GM23338 (cell line): Measurements from ENCODE around the gene SPRY2. TPM values are rescaled to one million over a fixed set of nuclear protein-coding genes. Genes with fewer than 3 reads are reported as not detected.

Experiments
- ATAC-seq: fragments of 200-7000 bp; cut with Tn5 transposase; 3 replicates; pipeline ENCODE4 v1.9.1; 2020
- DNase-seq: peaks from one replicate; pipeline ENCODE4 v3.0.0-alpha.2; 2015; ENCODE audit warnings: low spot score
- H2AFZ ChIP-seq: fragments of 200-600 bp; sonication (generic); 2 replicates; pipeline ENCODE4 v1.8.0; 2016; ENCODE audit warnings: antibody characterized with exemption, mild to moderate bottlenecking, moderate library complexity
- H3F3A ChIP-seq: fragments of 200-600 bp; sonication (generic); replicated peaks from 2 replicates; pipeline ENCODE4 v1.8.0; 2017; ENCODE audit warnings: antibody characterized with exemption, mixed run types, low read depth
- H3K27ac ChIP-seq: fragments of 200-600 bp; sonication (generic); 2 replicates; pipeline ENCODE4 v1.6.1; 2016; ENCODE audit warnings: low read depth
- H3K27me3 ChIP-seq: fragments of 200-600 bp; sonication (generic); 2 replicates; pipeline ENCODE4 v1.8.0; 2016; ENCODE audit warnings: mild to moderate bottlenecking, mixed run types, moderate library complexity; ENCODE audit not compliant: insufficient read depth
- H3K36me3 ChIP-seq: fragments of 200-600 bp; sonication (generic); 2 replicates; pipeline ENCODE4 v1.8.0; 2016; ENCODE audit warnings: mild to moderate bottlenecking; ENCODE audit not compliant: insufficient read depth
- H3K4me1 ChIP-seq: fragments of 200-600 bp; sonication (generic); 2 replicates; pipeline ENCODE4 v1.8.0; 2016; ENCODE audit warnings: mild to moderate bottlenecking, moderate library complexity; ENCODE audit not compliant: insufficient read depth
- H3K4me2 ChIP-seq: fragments of 200-600 bp; sonication (generic); 2 replicates; pipeline ENCODE4 v1.7.1; 2017; ENCODE audit warnings: mixed run types
- H3K4me3 ChIP-seq: fragments of 200-600 bp; sonication (generic); 2 replicates; pipeline ENCODE4 v1.6.1; 2016; ENCODE audit warnings: mixed run types
- H3K79me2 ChIP-seq: fragments of 200-600 bp; sonication (generic); replicated peaks from 2 replicates; pipeline ENCODE4 v1.8.0; 2017; ENCODE audit warnings: mild to moderate bottlenecking; ENCODE audit not compliant: insufficient read depth
- H3K9me2 ChIP-seq: fragments of 200-600 bp; sonication (generic); 2 replicates; pipeline ENCODE4 v1.8.0; 2017; ENCODE audit not compliant: insufficient read depth
- H4K20me1 ChIP-seq: fragments of 200-600 bp; sonication (generic); replicated peaks from 2 replicates; pipeline ENCODE4 v1.8.0; 2017; ENCODE audit warnings: mild to moderate bottlenecking; ENCODE audit not compliant: insufficient read depth
- H3K27ac Mint-ChIP-seq: 2 replicates; pipeline ENCODE4 v1.8.0; 2020; ENCODE audit warnings: inconsistent platforms, mild to moderate bottlenecking, moderate library complexity, mixed read lengths
- H3K27me3 Mint-ChIP-seq: 3 replicates; pipeline ENCODE4 v1.8.0; 2022; ENCODE audit warnings: low read depth, mild to moderate bottlenecking, moderate library complexity, mixed read lengths, inconsistent platforms; ENCODE audit not compliant: insufficient read depth, poor library complexity
- H3K36me3 Mint-ChIP-seq: 3 replicates; pipeline ENCODE4 v1.8.0; 2021; ENCODE audit warnings: low read depth, mild to moderate bottlenecking, inconsistent platforms, moderate library complexity, mixed read lengths
- H3K4me1 Mint-ChIP-seq: 3 replicates; pipeline ENCODE4 v1.8.0; 2020; ENCODE audit warnings: mild to moderate bottlenecking, inconsistent platforms, mixed read lengths
- H3K4me3 Mint-ChIP-seq: 3 replicates; pipeline ENCODE4 v1.8.0; 2021; ENCODE audit warnings: moderate library complexity, mild to moderate bottlenecking, inconsistent platforms, mixed read lengths
- H3K9me3 Mint-ChIP-seq: 3 replicates; pipeline ENCODE4 v1.8.0; 2020; ENCODE audit warnings: moderate library complexity, mild to moderate bottlenecking, inconsistent platforms, mixed read lengths
- JUNB ChIP-seq: IDR thresholded peaks from one replicate; pipeline ENCODE4 v1.6.1; 2016; ENCODE audit warnings: antibody characterized with exemption; ENCODE audit not compliant: unreplicated experiment
- NANOG ChIP-seq: IDR thresholded peaks from 2 replicates; pipeline ENCODE4 v1.6.1; 2016; ENCODE audit warnings: antibody characterized with exemption, borderline replicate concordance
- POLR2AphosphoS5 ChIP-seq: IDR thresholded peaks from 2 replicates; pipeline ENCODE4 v1.6.1; 2016; ENCODE audit warnings: antibody characterized with exemption, low read depth
- STAT1 ChIP-seq: IDR thresholded peaks from one replicate; pipeline ENCODE4 v1.6.1; 2016; ENCODE audit warnings: antibody characterized with exemption; ENCODE audit not compliant: unreplicated experiment
- polyA plus RNA-seq: library from polyadenylated mRNA; unstranded; fragments of >200 nt; fragmentation: Nextera tagmentation; extraction: Ambion mirVana; gene quantifications from 2 replicates; pipeline ENCODE4 v1.2.1, GENCODE V29; 2016
- total RNA-seq: library from RNA; depleted of rRNA; stranded (reverse); fragments of >200 nt; shearing (Covaris generic); gene quantifications from 2 replicates; pipeline ENCODE4 v1.2.3, GENCODE V29; 2014
- TF ChIP-seq, protein P1 (sequence below): fragments of 250-450 bp; sonication (Bioruptor Pico); IDR thresholded peaks from 2 replicates; pipeline ENCODE4 v1.5.0; 2020; ENCODE audit warnings: mild to moderate bottlenecking, moderate library complexity

SPRY2 gene
- total and polyA plus RNA-seq, 2 experiments from 2014 or later: 21.5 to 39.1 TPM

DNA sequence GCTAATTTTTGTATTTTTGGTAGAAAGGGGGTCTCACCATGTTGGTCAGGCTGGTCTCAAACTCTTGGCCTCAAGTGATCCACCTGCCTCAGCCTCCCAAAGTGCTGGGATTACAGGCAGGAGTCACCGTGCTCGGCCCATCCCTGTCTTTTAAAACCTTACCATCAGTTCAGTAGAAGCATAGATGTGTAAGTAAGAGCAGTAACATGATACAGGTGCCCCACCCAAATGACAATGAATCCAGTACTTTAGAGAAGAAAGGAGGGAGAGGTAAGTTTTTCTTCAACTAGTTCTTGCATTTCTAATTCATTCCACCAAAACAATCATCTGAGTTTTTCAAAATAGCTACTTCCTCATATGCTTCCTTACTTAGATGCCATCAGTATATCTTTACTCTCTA, 21.9 kb downstream of the SPRY2 start (continued):
- TF ChIP-seq, protein P1, sequence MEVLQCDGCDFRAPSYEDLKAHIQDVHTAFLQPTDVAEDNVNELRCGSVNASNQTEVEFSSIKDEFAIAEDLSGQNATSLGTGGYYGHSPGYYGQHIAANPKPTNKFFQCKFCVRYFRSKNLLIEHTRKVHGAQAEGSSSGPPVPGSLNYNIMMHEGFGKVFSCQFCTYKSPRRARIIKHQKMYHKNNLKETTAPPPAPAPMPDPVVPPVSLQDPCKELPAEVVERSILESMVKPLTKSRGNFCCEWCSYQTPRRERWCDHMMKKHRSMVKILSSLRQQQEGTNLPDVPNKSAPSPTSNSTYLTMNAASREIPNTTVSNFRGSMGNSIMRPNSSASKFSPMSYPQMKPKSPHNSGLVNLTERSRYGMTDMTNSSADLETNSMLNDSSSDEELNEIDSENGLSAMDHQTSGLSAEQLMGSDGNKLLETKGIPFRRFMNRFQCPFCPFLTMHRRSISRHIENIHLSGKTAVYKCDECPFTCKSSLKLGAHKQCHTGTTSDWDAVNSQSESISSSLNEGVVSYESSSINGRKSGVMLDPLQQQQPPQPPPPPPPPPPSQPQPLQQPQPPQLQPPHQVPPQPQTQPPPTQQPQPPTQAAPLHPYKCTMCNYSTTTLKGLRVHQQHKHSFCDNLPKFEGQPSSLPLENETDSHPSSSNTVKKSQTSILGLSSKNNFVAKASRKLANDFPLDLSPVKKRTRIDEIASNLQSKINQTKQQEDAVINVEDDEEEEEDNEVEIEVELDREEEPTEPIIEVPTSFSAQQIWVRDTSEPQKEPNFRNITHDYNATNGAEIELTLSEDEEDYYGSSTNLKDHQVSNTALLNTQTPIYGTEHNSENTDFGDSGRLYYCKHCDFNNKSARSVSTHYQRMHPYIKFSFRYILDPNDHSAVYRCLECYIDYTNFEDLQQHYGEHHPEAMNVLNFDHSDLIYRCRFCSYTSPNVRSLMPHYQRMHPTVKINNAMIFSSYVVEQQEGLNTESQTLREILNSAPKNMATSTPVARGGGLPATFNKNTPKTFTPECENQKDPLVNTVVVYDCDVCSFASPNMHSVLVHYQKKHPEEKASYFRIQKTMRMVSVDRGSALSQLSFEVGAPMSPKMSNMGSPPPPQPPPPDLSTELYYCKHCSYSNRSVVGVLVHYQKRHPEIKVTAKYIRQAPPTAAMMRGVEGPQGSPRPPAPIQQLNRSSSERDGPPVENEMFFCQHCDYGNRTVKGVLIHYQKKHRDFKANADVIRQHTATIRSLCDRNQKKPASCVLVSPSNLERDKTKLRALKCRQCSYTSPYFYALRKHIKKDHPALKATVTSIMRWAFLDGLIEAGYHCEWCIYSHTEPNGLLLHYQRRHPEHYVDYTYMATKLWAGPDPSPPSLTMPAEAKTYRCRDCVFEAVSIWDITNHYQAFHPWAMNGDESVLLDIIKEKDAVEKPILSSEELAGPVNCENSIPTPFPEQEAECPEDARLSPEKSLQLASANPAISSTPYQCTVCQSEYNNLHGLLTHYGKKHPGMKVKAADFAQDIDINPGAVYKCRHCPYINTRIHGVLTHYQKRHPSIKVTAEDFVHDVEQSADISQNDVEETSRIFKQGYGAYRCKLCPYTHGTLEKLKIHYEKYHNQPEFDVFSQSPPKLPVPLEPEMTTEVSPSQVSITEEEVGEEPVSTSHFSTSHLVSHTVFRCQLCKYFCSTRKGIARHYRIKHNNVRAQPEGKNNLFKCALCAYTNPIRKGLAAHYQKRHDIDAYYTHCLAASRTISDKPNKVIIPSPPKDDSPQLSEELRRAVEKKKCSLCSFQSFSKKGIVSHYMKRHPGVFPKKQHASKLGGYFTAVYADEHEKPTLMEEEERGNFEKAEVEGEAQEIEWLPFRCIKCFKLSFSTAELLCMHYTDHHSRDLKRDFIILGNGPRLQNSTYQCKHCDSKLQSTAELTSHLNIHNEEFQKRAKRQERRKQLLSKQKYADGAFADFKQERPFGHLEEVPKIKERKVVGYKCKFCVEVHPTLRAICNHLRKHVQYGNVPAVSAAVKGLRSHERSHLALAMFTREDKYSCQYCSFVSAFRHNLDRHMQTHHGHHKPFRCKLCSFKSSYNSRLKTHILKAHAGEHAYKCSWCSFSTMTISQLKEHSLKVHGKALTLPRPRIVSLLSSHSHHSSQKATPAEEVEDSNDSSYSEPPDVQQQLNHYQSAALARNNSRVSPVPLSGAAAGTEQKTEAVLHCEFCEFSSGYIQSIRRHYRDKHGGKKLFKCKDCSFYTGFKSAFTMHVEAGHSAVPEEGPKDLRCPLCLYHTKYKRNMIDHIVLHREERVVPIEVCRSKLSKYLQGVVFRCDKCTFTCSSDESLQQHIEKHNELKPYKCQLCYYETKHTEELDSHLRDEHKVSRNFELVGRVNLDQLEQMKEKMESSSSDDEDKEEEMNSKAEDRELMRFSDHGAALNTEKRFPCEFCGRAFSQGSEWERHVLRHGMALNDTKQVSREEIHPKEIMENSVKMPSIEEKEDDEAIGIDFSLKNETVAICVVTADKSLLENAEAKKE (CRISPR knock-in tag): no peak
- TF ChIP-seq POLR2AphosphoS5 (no peak), NANOG (no peak), STAT1 (no peak), JUNB (no peak)

DNA sequence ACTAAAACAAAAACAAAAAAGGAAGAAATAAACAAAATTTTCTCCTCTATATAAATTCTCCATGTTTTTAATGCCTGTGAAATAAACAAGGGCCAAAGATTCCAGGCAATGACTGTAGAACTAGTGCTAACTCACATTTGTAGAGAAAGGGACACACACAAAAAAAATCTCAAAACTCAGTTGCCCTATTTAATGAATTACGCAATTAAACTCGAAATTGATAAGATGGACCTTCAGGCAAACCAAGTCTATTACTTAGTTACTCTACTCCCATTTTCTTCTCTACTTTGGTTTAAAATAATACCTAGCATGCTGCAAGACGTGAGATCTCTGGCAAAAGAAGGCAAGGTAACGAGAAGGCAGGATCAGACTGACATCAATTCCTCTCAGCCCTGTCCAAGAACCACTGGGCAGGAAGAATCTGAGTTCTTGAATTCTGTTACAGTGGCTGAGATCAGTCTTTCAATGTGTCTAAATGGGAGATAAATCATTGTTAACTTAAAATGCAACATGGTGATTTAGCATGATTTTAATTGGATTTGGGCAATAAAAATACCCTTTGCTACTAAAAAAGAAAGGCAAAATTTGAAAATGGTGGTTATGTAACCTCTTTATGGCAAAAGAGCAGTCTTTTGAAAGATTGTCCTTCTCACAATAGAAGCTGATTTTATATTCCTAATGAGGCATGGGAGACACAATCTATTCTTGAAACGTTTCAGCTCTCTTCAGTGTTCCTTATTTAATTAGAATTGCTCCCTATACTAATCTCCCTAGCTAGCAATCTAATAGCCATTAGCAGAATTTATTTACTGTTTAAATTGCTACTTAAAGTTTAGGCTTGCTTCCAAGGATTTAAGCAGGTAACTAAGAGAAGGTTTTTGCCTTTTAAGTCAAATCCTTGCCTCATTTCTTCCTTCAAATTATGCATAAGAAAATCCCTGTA, 25.9 kb downstream of the SPRY2 start:
- Histone ChIP-seq H3K27me3 (no peaks in the 10 kb centered on the region), H3K4me1 (peaks cover 5% of the 10 kb centered on the region), H4K20me1 (no peaks in the 10 kb centered on the region), H3K4me2 (no peak overlapping the region), H2AFZ (no peak overlapping the region), H3K36me3 (no peaks in the 10 kb centered on the region), H3K9me2 (no peaks in the 10 kb centered on the region), H3K4me3 (no peak overlapping the region), H3K79me2 (no peaks in the 10 kb centered on the region), H3K27ac (no peak overlapping the region), H3F3A (no peaks in the 10 kb centered on the region)
- Mint-ChIP-seq H3K27ac (no peak overlapping the region; the same call in 1 of the 2 replicates), H3K27me3 (no peaks in the 10 kb centered on the region), H3K36me3 (peaks cover 6% of the 10 kb centered on the region; the same call in 1 of the 3 replicates), H3K9me3 (no peaks in the 10 kb centered on the region), H3K4me1 (no peaks in the 10 kb centered on the region), H3K4me3 (no peak overlapping the region)
- TF ChIP-seq POLR2AphosphoS5: no peak
- no peak for TF ChIP-seq STAT1
- TF ChIP-seq, protein P1 (CRISPR knock-in tag): no peak
- no peak for ATAC-seq
- DNase-seq: no peak
